Body of pancreas (tissue), 4 donors: ENCODE data around the gene AP3M1. TPM values are rescaled to one million over a fixed set of nuclear protein-coding genes. Genes with fewer than 3 reads are reported as not detected.

Experiments used
- ATAC-seq: fragments of 150-250 bp; one replicate; pipeline ENCODE4 v1.9.1; 2016
- DNase-seq, 4 donors: peaks; one replicate each; pipeline ENCODE4 v3.0.0-alpha.2; 2019
- H3K27ac ChIP-seq, 4 donors: fragments of 200-600 bp; sonication (generic); 1 replicate in 3 of 4; 2 replicates in 1 of 4; pipeline versions ENCODE4 v1.5.1 to v1.6.1; 2016 to 2019; ENCODE audit warnings: mild to moderate bottlenecking in 1 of 4, mixed read lengths in 1 of 4, moderate library complexity in 1 of 4
- H3K27me3 ChIP-seq, 2 donors: fragments of 200-600 bp; sonication (generic); one replicate each; pipeline ENCODE4 v1.6.0; 2016; ENCODE audit warnings: mild to moderate bottlenecking in 1 of 2
- H3K36me3 ChIP-seq, 2 donors: fragments of 200-600 bp; sonication (generic); replicated peaks in 1 of 2; 2 replicates each; pipeline ENCODE4 v1.5.1; 2016; ENCODE audit warnings: low read depth in 2 of 2; ENCODE audit not compliant: insufficient read depth in 1 of 2
- H3K4me1 ChIP-seq: fragments of 200-600 bp; sonication (generic); one replicate; pipeline ENCODE4 v1.6.0; 2016
- H3K4me3 ChIP-seq, 2 donors: fragments of 200-600 bp; sonication (generic); 1 replicate in 1 of 2; 2 replicates in 1 of 2; pipeline ENCODE4 v1.5.1; 2016 to 2019
- H3K9me3 ChIP-seq, 3 donors: fragments of 200-600 bp; sonication (generic); 1 replicate in 2 of 3; 2 replicates in 1 of 3; pipeline ENCODE4 v1.5.1; 2016
- CTCF ChIP-seq, 7 experiments: fragments of 450-650 bp in 4 of 7; fragments of 200-600 bp in 3 of 7; sonication (generic) in 3 of 7; IDR thresholded peaks; one replicate each; pipeline ENCODE4 v1.5.1; 2016 to 2019; ENCODE audit warnings: antibody characterized with exemption in 7 of 7
- POLR2A ChIP-seq, 3 donors: fragments of 450-650 bp; IDR thresholded peaks; one replicate each; pipeline ENCODE4 v1.6.1; 2016; ENCODE audit warnings: antibody characterized with exemption in 3 of 3, mild to moderate bottlenecking in 2 of 3
- WGBS, 2 donors: methylation state at CpG; one replicate each; pipeline ENCODE4 v1.1.5; 2017; 5-methylcytosine and 5-hydroxymethylcytosine counted together
- intact Hi-C: fragments of 100-400 bp; cut with DNase I; formaldehyde crosslinking; loops from one replicate; pipeline ENCODE4 v1.15.1; 2023
- total RNA-seq, 2 donors: library from RNA; depleted of rRNA; stranded (reverse); fragments of >200 nt; gene quantifications; one replicate each; pipeline ENCODE4 v1.1.0, GENCODE V29; 2016

The AP3M1 gene
- total RNA-seq, 2 donors from 2014 or later = 7.9 to 17.1 TPM

DNA sequence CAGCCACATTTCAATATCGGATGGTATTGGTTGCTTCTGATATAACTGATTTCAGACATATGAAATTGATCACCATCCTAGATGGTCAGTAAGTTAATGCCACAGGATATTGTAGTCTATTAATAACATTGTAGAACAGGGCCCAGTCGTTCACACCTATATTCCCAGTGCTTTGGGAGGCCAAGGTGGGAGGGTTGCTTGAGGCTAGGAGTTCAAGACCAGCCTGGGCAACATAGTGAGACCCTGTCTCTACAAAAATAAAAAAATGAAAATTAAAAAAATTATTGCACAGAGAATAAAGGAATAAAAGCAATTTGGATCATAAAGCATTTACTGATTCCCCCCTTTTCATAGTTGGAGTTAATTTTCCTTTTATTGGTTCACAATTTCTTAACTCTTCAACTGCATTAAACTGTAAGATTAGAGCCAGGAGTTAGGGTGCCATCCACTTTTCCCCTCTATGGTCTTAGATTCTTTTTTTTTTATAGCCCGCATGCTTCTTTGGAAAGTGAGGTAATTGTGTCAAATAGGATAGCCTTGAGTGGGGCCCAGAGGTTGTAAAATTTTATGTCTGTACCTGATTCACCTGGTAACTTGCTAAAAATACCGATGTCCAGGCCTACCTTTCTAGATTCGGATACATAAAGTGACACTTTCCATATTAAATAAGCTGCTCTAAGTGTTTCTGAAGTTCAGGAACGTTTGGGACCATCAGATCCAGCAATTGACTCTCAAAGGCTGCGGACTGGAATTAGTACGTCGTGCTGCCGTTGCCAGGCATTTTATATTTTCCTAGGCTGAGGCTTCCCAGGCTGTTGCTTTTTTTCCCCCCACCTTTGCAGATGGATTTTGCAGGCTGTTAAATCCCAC, 25.1 kb upstream of the AP3M1 start:
- intact Hi-C loops = no loop called here
- H3K4me1 ChIP-seq = peaks cover 22% of the 10 kb centered on the region
- ATAC-seq (peak; percentile 1), DNase-seq (no peak)
- no peaks in the 10 kb centered on the region for H3K27me3 ChIP-seq
- H3K9me3 ChIP-seq = no peaks in the 10 kb centered on the region
- TF ChIP-seq CTCF (IDR thresholded peaks at IDR 0.05) (peak in 1 of 7 experiments; percentile 1), POLR2A (IDR thresholded peaks at IDR 0.05) (no peak)
- no peaks in the 10 kb centered on the region for H3K36me3 ChIP-seq
- H3K4me3 ChIP-seq = peak overlapping the region; percentile 29 to 64
- H3K27ac ChIP-seq = peak overlapping the region; percentile 87 to 97 (median 96)
- WGBS, 2 donors = 19 to 20% methylated on average over 10 of the region's 10 CpGs

DNA sequence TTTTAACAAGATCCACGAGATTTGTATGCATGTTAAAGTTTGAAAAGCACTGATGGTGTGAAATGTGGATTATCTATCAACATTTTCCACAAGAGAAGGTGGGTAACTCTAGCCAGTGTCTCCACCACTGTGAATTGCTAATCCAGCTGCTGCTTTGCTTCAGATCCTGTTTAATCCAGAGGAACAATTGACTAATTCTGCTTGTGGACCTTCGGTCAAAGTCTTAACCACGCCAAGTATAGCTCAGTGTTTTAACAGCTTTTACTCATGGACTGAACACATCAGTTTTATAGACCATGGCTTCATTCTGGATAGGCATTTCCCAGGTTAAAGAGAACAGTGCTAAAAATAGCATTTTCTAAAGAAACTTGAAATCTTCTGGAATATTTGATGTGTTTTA, 23.9 kb upstream of the AP3M1 start:
- H3K27ac ChIP-seq = no peak overlapping the region
- 47 to 59% methylated on average over 3 of the region's 3 CpGs for WGBS, 2 donors
- peaks cover 22% of the 10 kb centered on the region for H3K4me1 ChIP-seq
- H3K36me3 ChIP-seq = no peaks in the 10 kb centered on the region
- no peak for DNase-seq
- no peak overlapping the region for H3K4me3 ChIP-seq
- no peak for TF ChIP-seq POLR2A (IDR thresholded peaks at IDR 0.05)
- TF ChIP-seq CTCF (IDR thresholded peaks at IDR 0.05) = no peak
- ATAC-seq = no peak
- intact Hi-C loops = no loop called here
- H3K9me3 ChIP-seq = no peaks in the 10 kb centered on the region
- H3K27me3 ChIP-seq = no peaks in the 10 kb centered on the region

DNA sequence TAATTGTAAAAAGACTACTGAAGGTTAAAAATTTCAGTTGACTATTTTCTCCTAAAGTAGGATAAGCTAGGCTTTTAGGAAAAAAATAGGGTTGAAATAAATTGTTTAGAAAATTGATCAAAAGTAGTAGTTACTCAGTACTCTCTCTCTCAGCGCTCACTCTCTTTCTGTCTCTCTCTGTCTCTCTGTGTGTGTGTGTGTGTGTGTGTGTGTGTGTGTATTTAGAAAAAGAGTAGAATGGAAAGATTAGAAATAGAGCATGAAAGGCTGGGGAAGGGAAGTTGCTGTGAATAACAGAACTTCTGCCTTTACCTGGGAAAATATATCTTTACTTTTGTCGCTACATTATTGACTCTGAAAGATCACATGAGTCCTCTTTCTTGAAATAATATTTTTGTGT, 21.0 kb upstream of the AP3M1 start:
- Histone ChIP-seq H3K27ac (no peak overlapping the region), H3K36me3 (no peaks in the 10 kb centered on the region), H3K27me3 (no peaks in the 10 kb centered on the region), H3K4me3 (no peak overlapping the region), H3K4me1 (peaks cover 17% of the 10 kb centered on the region), H3K9me3 (no peaks in the 10 kb centered on the region)
- ATAC-seq (no peak), DNase-seq (no peak)
- intact Hi-C loops = no loop called here
- TF ChIP-seq CTCF (IDR thresholded peaks at IDR 0.05) (no peak), POLR2A (IDR thresholded peaks at IDR 0.05) (no peak)
- 38 to 53% methylated on average over 2 of the region's 2 CpGs for WGBS, 2 donors

DNA sequence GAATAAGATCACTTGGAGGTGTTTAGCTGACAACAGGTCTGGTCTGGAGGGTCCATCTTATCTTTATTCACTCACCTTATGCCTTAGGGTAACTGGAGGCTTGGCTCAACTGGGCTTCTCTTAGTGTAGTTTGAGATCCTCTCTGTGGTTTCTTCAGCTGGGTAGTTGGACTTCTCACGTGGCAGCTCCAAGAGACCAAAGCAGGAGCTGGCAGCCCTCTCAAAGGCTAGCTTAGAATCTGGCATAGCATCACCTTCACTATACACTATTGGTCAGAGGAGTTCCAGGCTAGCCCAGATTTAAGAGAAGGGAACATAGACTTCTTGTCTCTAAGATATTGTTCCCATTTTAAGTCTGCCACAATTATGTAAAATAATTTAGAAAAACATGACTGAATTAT, 16.8 kb upstream of the AP3M1 start:
- Histone ChIP-seq H3K27me3 (no peaks in the 10 kb centered on the region), H3K36me3 (no peaks in the 10 kb centered on the region), H3K9me3 (no peaks in the 10 kb centered on the region), H3K4me1 (peaks cover 10% of the 10 kb centered on the region), H3K27ac (no peak overlapping the region), H3K4me3 (no peak overlapping the region)
- DNase-seq (no peak), ATAC-seq (no peak)
- intact Hi-C loops = no loop called here
- WGBS, 2 donors = 68 to 77% methylated on average over 1 of the region's 1 CpG
- TF ChIP-seq POLR2A (IDR thresholded peaks at IDR 0.05) (no peak), CTCF (IDR thresholded peaks at IDR 0.05) (no peak)

DNA sequence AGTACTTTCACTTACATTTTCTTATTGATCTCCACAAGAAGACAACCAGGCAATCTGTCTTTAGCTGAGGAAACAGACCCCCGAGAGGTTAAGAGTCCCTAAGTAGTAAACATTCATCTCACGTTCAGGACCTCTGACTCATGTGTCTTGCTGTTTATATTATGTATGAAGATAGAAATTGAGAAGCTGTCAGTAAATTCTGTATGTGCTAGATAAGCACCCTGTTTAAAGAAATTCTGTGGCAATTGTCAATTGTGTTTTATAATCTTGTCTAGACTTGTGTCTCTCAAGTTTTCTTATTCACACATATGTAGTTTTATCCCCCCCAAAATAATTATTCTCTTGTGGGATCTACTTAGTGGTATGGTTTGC, 14.9 kb upstream of the AP3M1 start:
- Histone ChIP-seq H3K4me1 (no peaks in the 10 kb centered on the region), H3K4me3 (no peak overlapping the region), H3K36me3 (no peaks in the 10 kb centered on the region), H3K9me3 (no peaks in the 10 kb centered on the region), H3K27me3 (no peaks in the 10 kb centered on the region), H3K27ac (no peak overlapping the region)
- TF ChIP-seq POLR2A (IDR thresholded peaks at IDR 0.05) (no peak), CTCF (IDR thresholded peaks at IDR 0.05) (no peak)
- no peak for DNase-seq
- intact Hi-C loops = no loop called here
- ATAC-seq = no peak
- 49 to 54% methylated on average over 2 of the region's 2 CpGs for WGBS, 2 donors
